GM19043 (cell line): ENCODE data around the gene BTBD16.

Experiments used
- ATAC-seq: cut with Tn5 transposase; IDR thresholded peaks from one replicate; pipeline ENCODE4 v1.9.1; 2021; ENCODE audit warnings: low read depth; ENCODE audit not compliant: unreplicated experiment

BTBD16 gene

GRCh38 chr10:122246830-122247520 lies 24.1 kb upstream of the BTBD16 start:
- ATAC-seq, result no peak

- no peak for ATAC-seq
These were observed 22.5 kb upstream of the BTBD16 start for GRCh38 chr10:122248356-122249302.

- ATAC-seq, result no peak
These were observed 21.7 kb upstream of the BTBD16 start for GRCh38 chr10:122249303-122249850.

GRCh38 chr10:122249991-122250750 lies 20.9 kb upstream of the BTBD16 start:
- no peak for ATAC-seq

- no peak for ATAC-seq
These were observed 19.4 kb upstream of the BTBD16 start for GRCh38 chr10:122251459-122252255.

GRCh38 chr10:122252805-122253204 lies 18.3 kb upstream of the BTBD16 start:
- ATAC-seq, result no peak

- no peak for ATAC-seq
These were observed 17.5 kb upstream of the BTBD16 start for GRCh38 chr10:122253605-122254004.

GRCh38 chr10:122254831-122255230 lies 16.3 kb upstream of the BTBD16 start:
- ATAC-seq, result no peak

GRCh38 chr10:122255509-122256301 lies 15.4 kb upstream of the BTBD16 start:
- no peak for ATAC-seq

- no peak for ATAC-seq
These were observed 14.1 kb upstream of the BTBD16 start for GRCh38 chr10:122257041-122257440.

- ATAC-seq, result no peak
These were observed 12.7 kb upstream of the BTBD16 start for GRCh38 chr10:122258136-122259074.

- no peak for ATAC-seq
These were observed 12.0 kb upstream of the BTBD16 start for GRCh38 chr10:122259075-122259466.

GRCh38 chr10:122261584-122261983 lies 9.5 kb upstream of the BTBD16 start:
- ATAC-seq, result no peak

- no peak for ATAC-seq
These were observed 7.1 kb upstream of the BTBD16 start for GRCh38 chr10:122263971-122264370.

GRCh38 chr10:122264436-122264835 lies 6.7 kb upstream of the BTBD16 start:
- no peak for ATAC-seq

- no peak for ATAC-seq
These were observed 6.2 kb upstream of the BTBD16 start for GRCh38 chr10:122264931-122265330.

- no peak for ATAC-seq
These were observed 5.2 kb upstream of the BTBD16 start for GRCh38 chr10:122265896-122266295.
